ENCODE data around the gene BUD31.

The BUD31 gene

GRCh38 chr7:99457650-99458493 is 49.1 kb downstream of the BUD31 start:
- H3K27me3 Mint-ChIP-seq, result no peaks in the 10 kb centered on the region
- peaks cover 15% of the 10 kb centered on the region for H3K4me1 Mint-ChIP-seq
- H3K4me3 Mint-ChIP-seq, result no peak overlapping the region
- no peaks in the 10 kb centered on the region for H3K9me3 Mint-ChIP-seq
- H3K27ac Mint-ChIP-seq, result no peak overlapping the region
- peaks cover 6% of the 10 kb centered on the region for H3K36me3 Mint-ChIP-seq

- H3K4me3 Mint-ChIP-seq, result no peak overlapping the region
- peaks cover 5% of the 10 kb centered on the region for H3K36me3 Mint-ChIP-seq
- no peaks in the 10 kb centered on the region for H3K9me3 Mint-ChIP-seq
- peaks cover 23% of the 10 kb centered on the region for H3K4me1 Mint-ChIP-seq
- H3K27ac Mint-ChIP-seq, result no peak overlapping the region
- H3K27me3 Mint-ChIP-seq, result no peaks in the 10 kb centered on the region
These were observed 50.3 kb downstream of the BUD31 start for GRCh38 chr7:99459087-99459486.

DNA sequence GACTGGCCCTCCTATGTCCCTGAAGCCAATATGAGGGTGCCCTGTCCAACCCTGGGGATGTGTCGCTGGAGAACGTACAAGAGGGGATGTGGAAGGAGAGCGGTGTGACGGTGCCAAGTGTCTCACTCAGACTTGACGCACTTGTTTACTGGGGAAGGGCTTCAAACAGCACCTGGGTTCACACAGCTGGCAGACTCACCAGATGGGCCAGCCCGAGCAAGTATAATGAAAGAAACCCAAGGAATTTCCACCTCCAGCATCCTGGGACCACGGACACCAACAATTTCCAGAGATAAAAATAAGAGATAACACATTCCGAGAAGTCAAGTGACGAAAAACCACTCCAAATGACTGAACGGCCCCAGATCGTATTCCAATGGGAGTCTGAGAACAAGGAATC is 51.9 kb downstream of the BUD31 start:
- H3K9me3 Mint-ChIP-seq, result no peaks in the 10 kb centered on the region
- H3K27ac Mint-ChIP-seq, result peak overlapping the region; percentile 18
- no peaks in the 10 kb centered on the region for H3K27me3 Mint-ChIP-seq
- peaks cover 30% of the 10 kb centered on the region for H3K4me1 Mint-ChIP-seq
- peaks cover 6% of the 10 kb centered on the region for H3K36me3 Mint-ChIP-seq
- H3K4me3 Mint-ChIP-seq, result no peak overlapping the region

DNA sequence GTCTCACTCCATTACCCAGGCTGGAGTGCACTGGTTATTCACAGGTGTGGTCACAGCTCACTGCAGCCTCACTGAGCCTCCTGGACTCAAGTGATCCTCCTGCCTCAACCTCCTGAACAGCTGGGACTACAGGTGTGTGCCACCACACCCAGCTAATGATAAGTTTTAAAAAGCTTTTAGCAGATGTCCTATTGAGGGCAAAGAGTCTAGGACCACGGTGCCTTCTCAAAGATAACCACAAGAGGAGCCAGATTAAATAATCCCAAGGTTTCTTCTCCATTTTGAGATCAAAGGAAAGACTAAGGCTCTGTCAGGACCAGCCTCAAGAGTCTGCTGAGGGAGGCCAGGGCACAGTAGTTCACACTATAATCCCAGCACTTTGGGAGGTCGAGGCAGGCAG is 52.5 kb downstream of the BUD31 start:
- peak overlapping the region; percentile 4 for H3K27ac Mint-ChIP-seq
- H3K36me3 Mint-ChIP-seq, result peaks cover 6% of the 10 kb centered on the region
- peaks cover 35% of the 10 kb centered on the region for H3K4me1 Mint-ChIP-seq
- no peaks in the 10 kb centered on the region for H3K27me3 Mint-ChIP-seq
- H3K4me3 Mint-ChIP-seq, result no peak overlapping the region
- no peaks in the 10 kb centered on the region for H3K9me3 Mint-ChIP-seq

DNA sequence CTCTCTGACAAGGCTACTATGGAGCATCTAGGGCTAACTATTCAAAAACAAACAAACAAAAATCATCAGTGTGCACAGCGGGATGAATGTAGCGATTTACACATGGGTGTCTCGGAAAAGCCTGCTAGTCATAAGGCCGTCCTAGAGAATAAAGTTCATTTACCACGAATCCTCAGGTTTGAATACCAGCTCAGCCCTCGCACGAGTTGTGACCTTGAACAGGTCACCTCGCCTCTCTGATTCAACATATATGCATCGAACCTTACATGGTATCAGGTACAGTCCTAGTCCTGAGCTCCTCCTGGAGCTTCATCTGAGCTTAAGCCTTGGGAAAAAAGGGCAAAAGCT is 56.6 kb downstream of the BUD31 start:
- peaks cover 5% of the 10 kb centered on the region for H3K36me3 Mint-ChIP-seq
- no peaks in the 10 kb centered on the region for H3K27me3 Mint-ChIP-seq
- H3K4me1 Mint-ChIP-seq, result peaks cover 27% of the 10 kb centered on the region
- H3K4me3 Mint-ChIP-seq, result peak overlapping the region; percentile 91
- no peaks in the 10 kb centered on the region for H3K9me3 Mint-ChIP-seq
- peak overlapping the region; percentile 93 for H3K27ac Mint-ChIP-seq

DNA sequence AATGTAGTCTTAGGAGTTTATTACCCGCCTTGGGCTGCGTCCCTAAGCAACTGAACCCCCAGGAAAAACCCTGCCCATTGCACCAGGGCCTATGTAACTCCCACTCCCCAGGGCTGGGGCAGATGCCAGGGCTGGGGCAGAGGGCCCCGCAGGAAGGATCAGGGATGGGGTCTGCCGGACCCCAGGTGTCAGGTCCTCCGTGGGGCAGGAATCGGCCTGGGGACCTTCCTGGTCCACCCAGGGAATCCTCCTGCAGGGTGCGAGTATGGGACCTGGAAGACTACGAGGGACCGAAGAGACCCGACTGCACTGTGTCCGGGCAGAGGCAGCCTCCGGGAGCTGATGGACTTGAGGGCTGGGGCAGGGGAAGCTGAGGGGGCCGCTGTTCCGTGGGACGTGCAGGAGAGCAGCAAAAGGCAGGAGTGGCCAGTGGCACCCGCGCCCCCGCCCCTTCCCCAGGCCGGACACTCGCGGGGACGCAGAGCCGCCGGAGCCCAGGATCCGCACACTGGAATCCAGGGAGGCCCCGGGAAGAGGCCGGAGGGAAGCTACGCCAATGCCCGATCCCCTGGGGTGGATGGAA is 59.7 kb downstream of the BUD31 start:
- H3K27me3 Mint-ChIP-seq, result no peaks in the 10 kb centered on the region
- H3K4me1 Mint-ChIP-seq, result peaks cover 34% of the 10 kb centered on the region
- H3K36me3 Mint-ChIP-seq, result peaks cover 5% of the 10 kb centered on the region
- H3K4me3 Mint-ChIP-seq, result no peak overlapping the region
- H3K27ac Mint-ChIP-seq, result no peak overlapping the region
- H3K9me3 Mint-ChIP-seq, result no peaks in the 10 kb centered on the region

All from activated naive CD4-positive, alpha-beta T cell treated with anti-CD3 and anti-CD28 coated beads, Interleukin-2, amount 50 U/mL, for 24 hours (primary cell).